Tibial artery (tissue), 4 donors: Measurements from ENCODE around the gene TTLL11.

Experiments
- DNase-seq, 2 donors: peaks; one replicate each; pipeline ENCODE4 v3.0.0-alpha.2; 2019
- H3K27ac ChIP-seq, 2 donors: fragments of 200-600 bp; sonication (generic) in 1 of 2; 1 replicate in 1 of 2; 2 replicates in 1 of 2; pipeline ENCODE4 v1.5.1; 2018 to 2019; ENCODE audit warnings: mild to moderate bottlenecking in 1 of 2
- H3K27me3 ChIP-seq, 2 donors: fragments of 200-600 bp; sonication (generic) in 1 of 2; one replicate each; pipeline versions ENCODE4 v1.5.1 to v1.6.0; 2016 to 2019
- H3K36me3 ChIP-seq, 3 donors: fragments of 200-600 bp; sonication (generic) in 2 of 3; one replicate each; pipeline ENCODE4 v1.5.1; 2016 to 2019; ENCODE audit warnings: mild to moderate bottlenecking in 2 of 3
- H3K4me1 ChIP-seq, 4 donors: fragments of 200-600 bp; sonication (generic) in 2 of 4; 1 replicate in 3 of 4; 2 replicates in 1 of 4; pipeline ENCODE4 v1.5.1; 2016 to 2019
- H3K4me3 ChIP-seq, 2 donors: fragments of 200-600 bp; sonication (generic) in 1 of 2; 1 replicate in 1 of 2; 2 replicates in 1 of 2; pipeline ENCODE4 v1.5.1; 2018 to 2019; ENCODE audit warnings: mild to moderate bottlenecking in 2 of 2
- H3K9me3 ChIP-seq, 3 donors: fragments of 200-600 bp; sonication (generic) in 1 of 3; one replicate each; pipeline ENCODE4 v1.5.1; 2016 to 2019
- CTCF ChIP-seq, 2 experiments: fragments of 200-600 bp in 1 of 2; fragments of 450-650 bp in 1 of 2; IDR thresholded peaks; one replicate each; pipeline ENCODE4 v1.5.1; 2017 to 2019; ENCODE audit warnings: antibody characterized with exemption in 2 of 2, mild to moderate bottlenecking in 1 of 2, moderate library complexity in 1 of 2
- intact Hi-C: fragments of 100-400 bp; cut with DNase I; formaldehyde crosslinking; loops from one replicate; pipeline ENCODE4 v1.15.0; 2023; ENCODE audit warnings: low total_unique reads

The TTLL11 gene

GRCh38 chr9:122058051-122058450, 35.1 kb downstream of the TTLL11 start:
- TF ChIP-seq CTCF (IDR thresholded peaks at IDR 0.05), result no peak
- no peaks in the 10 kb centered on the region for H3K9me3 ChIP-seq
- H3K27ac ChIP-seq, result no peak overlapping the region
- no peaks in the 10 kb centered on the region for H3K36me3 ChIP-seq
- peaks cover 0 to 14% (median 0%) of the 10 kb centered on the region in 4 donors for H3K4me1 ChIP-seq
- H3K27me3 ChIP-seq, result no peaks in the 10 kb centered on the region
- H3K4me3 ChIP-seq, result no peak overlapping the region
- DNase-seq, result no peak
- intact Hi-C loops, result no loop called here

- no peak for DNase-seq
- intact Hi-C loops, result no loop called here
- no peak for TF ChIP-seq CTCF (IDR thresholded peaks at IDR 0.05)
Measured at GRCh38 chr9:122057211-122057610, 35.9 kb downstream of the TTLL11 start.

GRCh38 chr9:122056484-122056883, 36.6 kb downstream of the TTLL11 start:
- Histone ChIP-seq H3K4me1 (peaks cover 0 to 12% (median 0%) of the 10 kb centered on the region in 4 donors), H3K9me3 (no peaks in the 10 kb centered on the region), H3K27me3 (no peaks in the 10 kb centered on the region), H3K4me3 (no peak overlapping the region), H3K36me3 (no peaks in the 10 kb centered on the region), H3K27ac (no peak overlapping the region)
- no peak for TF ChIP-seq CTCF (IDR thresholded peaks at IDR 0.05)
- no peak for DNase-seq
- intact Hi-C loops, result no loop called here

More at GRCh38 chr9:122057211-122057610, 35.9 kb downstream of the TTLL11 start:
- H3K9me3 ChIP-seq, result no peaks in the 10 kb centered on the region
- H3K27ac ChIP-seq, result no peak overlapping the region
- H3K4me1 ChIP-seq, result peaks cover 0 to 15% (median 0%) of the 10 kb centered on the region in 4 donors
- no peaks in the 10 kb centered on the region for H3K27me3 ChIP-seq
- H3K4me3 ChIP-seq, result no peak overlapping the region
- no peaks in the 10 kb centered on the region for H3K36me3 ChIP-seq

DNA sequence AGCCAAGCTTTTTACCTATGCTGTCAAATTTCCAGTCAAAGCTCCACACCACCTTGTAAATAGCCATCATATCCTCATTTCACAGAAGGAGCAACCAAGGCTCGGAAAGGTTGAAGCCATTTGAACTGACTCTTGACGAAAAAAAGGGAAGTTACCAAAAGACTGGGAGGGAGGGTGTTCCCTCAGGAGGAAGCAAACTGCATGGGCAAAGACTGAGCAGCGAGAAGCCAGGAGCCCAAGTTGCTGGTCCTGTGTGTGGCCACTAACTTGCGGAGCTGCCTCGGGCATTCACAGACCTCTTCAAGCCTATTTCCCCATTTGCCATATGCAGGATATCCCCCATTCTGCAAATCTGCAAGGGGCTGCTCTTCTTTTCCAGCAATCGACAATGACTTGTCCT, 37.4 kb downstream of the TTLL11 start:
- H3K27ac ChIP-seq, result no peak overlapping the region
- TF ChIP-seq CTCF (IDR thresholded peaks at IDR 0.05), result no peak
- H3K4me3 ChIP-seq, result no peak overlapping the region
- no peaks in the 10 kb centered on the region for H3K36me3 ChIP-seq
- intact Hi-C loops, result no loop called here
- H3K9me3 ChIP-seq, result no peaks in the 10 kb centered on the region
- no peaks in the 10 kb centered on the region for H3K27me3 ChIP-seq
- DNase-seq, result no peak
- peaks cover 0 to 10% (median 0%) of the 10 kb centered on the region in 4 donors for H3K4me1 ChIP-seq

DNA sequence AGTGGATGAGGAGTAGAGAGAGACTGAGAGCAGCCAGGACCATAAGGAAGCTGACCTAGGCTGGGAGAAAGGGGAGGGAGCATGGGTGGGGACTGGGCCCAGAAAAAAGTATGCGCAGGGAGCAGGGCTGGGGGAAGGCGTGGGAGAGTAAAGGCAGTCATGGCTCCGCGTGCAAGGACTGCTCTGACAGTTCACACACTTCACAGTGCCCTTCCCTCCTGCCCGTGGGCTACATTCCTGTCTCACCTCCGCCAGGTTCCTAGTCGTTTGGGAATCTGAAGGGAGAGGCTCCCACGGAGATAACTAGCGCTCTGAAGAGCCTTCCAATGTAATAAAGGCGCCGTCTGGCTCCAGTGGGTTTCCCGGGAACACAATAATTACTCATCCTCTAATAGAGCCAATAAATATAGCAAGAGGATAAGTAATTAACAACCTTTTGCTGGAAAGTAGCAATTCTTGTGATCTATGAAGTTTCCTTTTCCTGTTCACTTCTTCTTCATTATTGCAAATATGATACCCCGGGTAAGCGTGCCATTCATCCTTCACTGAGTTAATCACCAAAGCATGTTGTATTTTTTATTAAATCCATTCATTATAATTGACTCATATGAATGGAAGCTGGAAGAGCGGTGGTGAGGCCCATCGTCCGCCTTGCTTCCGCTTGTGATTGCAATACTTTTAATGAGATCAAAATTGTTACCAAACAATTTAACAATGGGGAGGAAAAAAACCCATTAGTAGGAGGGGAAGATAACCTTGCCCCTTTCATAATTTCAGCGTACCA, 39.3 kb downstream of the TTLL11 start:
- no peak for TF ChIP-seq CTCF (IDR thresholded peaks at IDR 0.05)
- no peak overlapping the region for H3K4me3 ChIP-seq
- no peak overlapping the region for H3K27ac ChIP-seq
- peaks cover 0 to 10% (median 0%) of the 10 kb centered on the region in 4 donors for H3K4me1 ChIP-seq
- DNase-seq, result no peak
- H3K9me3 ChIP-seq, result no peaks in the 10 kb centered on the region
- intact Hi-C loops, result no loop called here
- H3K36me3 ChIP-seq, result no peaks in the 10 kb centered on the region
- no peaks in the 10 kb centered on the region for H3K27me3 ChIP-seq
